ENCODE data around the gene PEAK1.

- TF ChIP-seq CTCF (IDR thresholded peaks at IDR 0.05) = no peak
- no peak for TF ChIP-seq POLR2AphosphoS5 (IDR thresholded peaks at IDR 0.05)
- TF ChIP-seq POLR2A (IDR thresholded peaks at IDR 0.05) = no peak
Observed at GRCh38 chr15:77418391-77418965, 1.4 kb downstream of the PEAK1 start.
